ENCODE data around the gene PNKP. TPM values are rescaled to one million over a fixed set of nuclear protein-coding genes. Genes with fewer than 3 reads are reported as not detected.

Gene PNKP
- total RNA-seq, 1 experiment from 2014 or later: 146 TPM

GRCh38 chr19:49889038-49889686, 21.8 kb upstream of the PNKP start:
- DNase-seq (ENCODE audit: low spot score): no peak
- Mint-ChIP-seq H3K27me3 (ENCODE audit: low read depth) (peaks cover 43% of the 10 kb centered on the region), H3K27ac (no peak overlapping the region), H3K36me3 (peaks cover 30% of the 10 kb centered on the region), H3K4me1 (peaks cover 11% of the 10 kb centered on the region), H3K4me3 (no peak overlapping the region), H3K9me3 (no peaks in the 10 kb centered on the region)
- ATAC-seq: no peak
- ChIA-PET POLR2A (no interaction called here), CTCF (interaction anchor here (1.6 kb wide), 1 partner anchor 8 kb away, joined by 11 read pairs; no protein-coding TSS in a partner anchor)
- TF ChIP-seq, protein P1, sequence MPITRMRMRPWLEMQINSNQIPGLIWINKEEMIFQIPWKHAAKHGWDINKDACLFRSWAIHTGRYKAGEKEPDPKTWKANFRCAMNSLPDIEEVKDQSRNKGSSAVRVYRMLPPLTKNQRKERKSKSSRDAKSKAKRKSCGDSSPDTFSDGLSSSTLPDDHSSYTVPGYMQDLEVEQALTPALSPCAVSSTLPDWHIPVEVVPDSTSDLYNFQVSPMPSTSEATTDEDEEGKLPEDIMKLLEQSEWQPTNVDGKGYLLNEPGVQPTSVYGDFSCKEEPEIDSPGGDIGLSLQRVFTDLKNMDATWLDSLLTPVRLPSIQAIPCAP (CRISPR knock-in tag; IDR thresholded peaks at IDR 0.05): no peak
- TF ChIP-seq, protein P2, sequence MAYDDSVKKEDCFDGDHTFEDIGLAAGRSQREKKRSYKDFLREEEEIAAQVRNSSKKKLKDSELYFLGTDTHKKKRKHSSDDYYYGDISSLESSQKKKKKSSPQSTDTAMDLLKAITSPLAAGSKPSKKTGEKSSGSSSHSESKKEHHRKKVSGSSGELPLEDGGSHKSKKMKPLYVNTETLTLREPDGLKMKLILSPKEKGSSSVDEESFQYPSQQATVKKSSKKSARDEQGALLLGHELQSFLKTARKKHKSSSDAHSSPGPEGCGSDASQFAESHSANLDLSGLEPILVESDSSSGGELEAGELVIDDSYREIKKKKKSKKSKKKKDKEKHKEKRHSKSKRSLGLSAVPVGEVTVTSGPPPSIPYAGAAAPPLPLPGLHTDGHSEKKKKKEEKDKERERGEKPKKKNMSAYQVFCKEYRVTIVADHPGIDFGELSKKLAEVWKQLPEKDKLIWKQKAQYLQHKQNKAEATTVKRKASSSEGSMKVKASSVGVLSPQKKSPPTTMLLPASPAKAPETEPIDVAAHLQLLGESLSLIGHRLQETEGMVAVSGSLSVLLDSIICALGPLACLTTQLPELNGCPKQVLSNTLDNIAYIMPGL (CRISPR knock-in tag; IDR thresholded peaks at IDR 0.05): no peak
- no peak for TF ChIP-seq NR1H2 (CRISPR knock-in tag; IDR thresholded peaks at IDR 0.05)
- no peak for TF ChIP-seq ZNF219 (CRISPR knock-in tag; IDR thresholded peaks at IDR 0.05; ENCODE audit: borderline replicate concordance)
- TF ChIP-seq, protein P3, sequence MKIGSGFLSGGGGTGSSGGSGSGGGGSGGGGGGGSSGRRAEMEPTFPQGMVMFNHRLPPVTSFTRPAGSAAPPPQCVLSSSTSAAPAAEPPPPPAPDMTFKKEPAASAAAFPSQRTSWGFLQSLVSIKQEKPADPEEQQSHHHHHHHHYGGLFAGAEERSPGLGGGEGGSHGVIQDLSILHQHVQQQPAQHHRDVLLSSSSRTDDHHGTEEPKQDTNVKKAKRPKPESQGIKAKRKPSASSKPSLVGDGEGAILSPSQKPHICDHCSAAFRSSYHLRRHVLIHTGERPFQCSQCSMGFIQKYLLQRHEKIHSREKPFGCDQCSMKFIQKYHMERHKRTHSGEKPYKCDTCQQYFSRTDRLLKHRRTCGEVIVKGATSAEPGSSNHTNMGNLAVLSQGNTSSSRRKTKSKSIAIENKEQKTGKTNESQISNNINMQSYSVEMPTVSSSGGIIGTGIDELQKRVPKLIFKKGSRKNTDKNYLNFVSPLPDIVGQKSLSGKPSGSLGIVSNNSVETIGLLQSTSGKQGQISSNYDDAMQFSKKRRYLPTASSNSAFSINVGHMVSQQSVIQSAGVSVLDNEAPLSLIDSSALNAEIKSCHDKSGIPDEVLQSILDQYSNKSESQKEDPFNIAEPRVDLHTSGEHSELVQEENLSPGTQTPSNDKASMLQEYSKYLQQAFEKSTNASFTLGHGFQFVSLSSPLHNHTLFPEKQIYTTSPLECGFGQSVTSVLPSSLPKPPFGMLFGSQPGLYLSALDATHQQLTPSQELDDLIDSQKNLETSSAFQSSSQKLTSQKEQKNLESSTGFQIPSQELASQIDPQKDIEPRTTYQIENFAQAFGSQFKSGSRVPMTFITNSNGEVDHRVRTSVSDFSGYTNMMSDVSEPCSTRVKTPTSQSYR (CRISPR knock-in tag; IDR thresholded peaks at IDR 0.05): no peak
- TF ChIP-seq ATF6 (CRISPR knock-in tag; IDR thresholded peaks at IDR 0.05): no peak
- TF ChIP-seq JAZF1 (CRISPR knock-in tag; IDR thresholded peaks at IDR 0.05): no peak
- no peak for TF ChIP-seq ELF4 (CRISPR knock-in tag; IDR thresholded peaks at IDR 0.05; ENCODE audit: low read depth)
- TF ChIP-seq ETV6 (CRISPR knock-in tag; IDR thresholded peaks at IDR 0.05): no peak
- TF ChIP-seq E2F1 (CRISPR knock-in tag; IDR thresholded peaks at IDR 0.05): no peak
- TF ChIP-seq, protein P4, sequence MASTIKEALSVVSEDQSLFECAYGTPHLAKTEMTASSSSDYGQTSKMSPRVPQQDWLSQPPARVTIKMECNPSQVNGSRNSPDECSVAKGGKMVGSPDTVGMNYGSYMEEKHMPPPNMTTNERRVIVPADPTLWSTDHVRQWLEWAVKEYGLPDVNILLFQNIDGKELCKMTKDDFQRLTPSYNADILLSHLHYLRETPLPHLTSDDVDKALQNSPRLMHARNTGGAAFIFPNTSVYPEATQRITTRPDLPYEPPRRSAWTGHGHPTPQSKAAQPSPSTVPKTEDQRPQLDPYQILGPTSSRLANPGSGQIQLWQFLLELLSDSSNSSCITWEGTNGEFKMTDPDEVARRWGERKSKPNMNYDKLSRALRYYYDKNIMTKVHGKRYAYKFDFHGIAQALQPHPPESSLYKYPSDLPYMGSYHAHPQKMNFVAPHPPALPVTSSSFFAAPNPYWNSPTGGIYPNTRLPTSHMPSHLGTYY (CRISPR knock-in tag; IDR thresholded peaks at IDR 0.05): no peak
- no peak for TF ChIP-seq GTF2I (CRISPR knock-in tag; conservative IDR thresholded peaks at IDR 0.05)
- TF ChIP-seq, protein P5, sequence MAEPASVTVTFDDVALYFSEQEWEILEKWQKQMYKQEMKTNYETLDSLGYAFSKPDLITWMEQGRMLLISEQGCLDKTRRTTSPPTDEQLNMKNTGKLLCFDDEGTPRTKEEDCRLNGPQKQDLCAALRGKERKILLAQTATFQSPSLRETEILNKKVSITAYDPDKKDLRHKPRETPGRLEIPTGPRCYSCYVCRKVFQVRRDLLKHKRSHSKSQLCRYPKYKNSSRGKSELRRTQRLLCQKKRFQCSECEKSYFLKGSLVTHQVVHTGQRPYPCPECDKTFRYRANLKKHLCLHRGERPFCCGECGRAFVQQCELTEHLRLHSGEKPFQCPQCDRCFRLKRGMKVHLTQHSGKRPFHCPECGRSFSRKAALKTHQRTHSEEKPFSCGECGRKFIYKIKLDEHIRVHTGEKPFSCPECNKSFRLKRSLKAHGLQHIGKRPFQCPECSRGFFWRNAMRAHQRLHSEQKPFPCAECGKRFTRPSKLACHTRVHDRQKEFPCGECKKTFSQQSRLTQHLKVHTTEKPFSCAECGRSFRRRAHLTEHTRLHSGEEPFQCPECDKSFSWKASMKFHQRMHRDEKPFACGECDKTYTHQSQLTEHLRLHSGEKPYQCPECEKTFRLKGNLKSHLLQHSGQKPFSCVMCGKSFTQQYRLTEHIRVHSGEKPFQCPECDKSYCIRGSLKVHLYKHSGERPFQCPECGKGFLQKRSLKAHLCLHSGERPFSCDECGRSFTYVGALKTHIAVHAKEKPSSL (CRISPR knock-in tag; conservative IDR thresholded peaks at IDR 0.05): no peak
- no peak for TF ChIP-seq TEAD4 (CRISPR knock-in tag; IDR thresholded peaks at IDR 0.05)
- TF ChIP-seq ZBTB21 (CRISPR knock-in tag; IDR thresholded peaks at IDR 0.05; ENCODE audit: borderline replicate concordance): no peak
- TF ChIP-seq IRF2 (CRISPR knock-in tag; IDR thresholded peaks at IDR 0.05; ENCODE audit: borderline replicate concordance, low read depth): no peak
